ENCODE measurements around the gene IPO8. TPM values are rescaled to one million over a fixed set of nuclear protein-coding genes. Genes with fewer than 3 reads are reported as not detected.

The IPO8 gene
- total RNA-seq, 1 donor from 2014 or later, result 51.4 TPM

DNA sequence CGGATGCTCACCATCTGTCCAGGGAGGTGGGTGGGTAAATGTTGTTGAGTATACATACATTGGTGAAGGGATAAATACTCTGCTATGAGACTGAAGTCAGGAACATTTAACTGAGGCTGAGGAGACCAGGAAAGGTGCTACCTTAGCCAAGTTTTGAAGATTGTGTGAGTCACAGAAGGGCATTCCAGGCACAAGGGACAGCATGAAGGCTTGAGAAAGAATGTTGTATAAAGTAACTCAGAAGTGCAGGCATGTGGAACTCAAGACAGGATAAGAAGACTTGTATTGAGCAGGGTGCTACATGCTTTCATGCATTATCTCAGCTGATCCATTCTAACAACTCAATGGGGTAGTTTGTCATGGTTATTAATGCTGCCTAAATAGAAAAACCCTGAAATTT, 112.7 kb downstream of the IPO8 start:
- no peak for DNase-seq (ENCODE audit: extremely low spot score, unreplicated experiment)
- no peaks in the 10 kb centered on the region for H3K9me3 Mint-ChIP-seq (ENCODE audit: unreplicated experiment)
- H3K27ac Mint-ChIP-seq (ENCODE audit: unreplicated experiment), result no peak overlapping the region
- TF ChIP-seq, protein P1, sequence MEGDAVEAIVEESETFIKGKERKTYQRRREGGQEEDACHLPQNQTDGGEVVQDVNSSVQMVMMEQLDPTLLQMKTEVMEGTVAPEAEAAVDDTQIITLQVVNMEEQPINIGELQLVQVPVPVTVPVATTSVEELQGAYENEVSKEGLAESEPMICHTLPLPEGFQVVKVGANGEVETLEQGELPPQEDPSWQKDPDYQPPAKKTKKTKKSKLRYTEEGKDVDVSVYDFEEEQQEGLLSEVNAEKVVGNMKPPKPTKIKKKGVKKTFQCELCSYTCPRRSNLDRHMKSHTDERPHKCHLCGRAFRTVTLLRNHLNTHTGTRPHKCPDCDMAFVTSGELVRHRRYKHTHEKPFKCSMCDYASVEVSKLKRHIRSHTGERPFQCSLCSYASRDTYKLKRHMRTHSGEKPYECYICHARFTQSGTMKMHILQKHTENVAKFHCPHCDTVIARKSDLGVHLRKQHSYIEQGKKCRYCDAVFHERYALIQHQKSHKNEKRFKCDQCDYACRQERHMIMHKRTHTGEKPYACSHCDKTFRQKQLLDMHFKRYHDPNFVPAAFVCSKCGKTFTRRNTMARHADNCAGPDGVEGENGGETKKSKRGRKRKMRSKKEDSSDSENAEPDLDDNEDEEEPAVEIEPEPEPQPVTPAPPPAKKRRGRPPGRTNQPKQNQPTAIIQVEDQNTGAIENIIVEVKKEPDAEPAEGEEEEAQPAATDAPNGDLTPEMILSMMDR (IDR thresholded peaks at IDR 0.05), result no peak
- H3K4me3 Mint-ChIP-seq (ENCODE audit: unreplicated experiment), result no peak overlapping the region
- H3K36me3 Mint-ChIP-seq (ENCODE audit: unreplicated experiment), result peaks cover 1% of the 10 kb centered on the region
- H3K4me1 Mint-ChIP-seq (ENCODE audit: unreplicated experiment), result peaks cover 3% of the 10 kb centered on the region
- no peaks in the 10 kb centered on the region for H3K27me3 Mint-ChIP-seq (ENCODE audit: unreplicated experiment)

DNA sequence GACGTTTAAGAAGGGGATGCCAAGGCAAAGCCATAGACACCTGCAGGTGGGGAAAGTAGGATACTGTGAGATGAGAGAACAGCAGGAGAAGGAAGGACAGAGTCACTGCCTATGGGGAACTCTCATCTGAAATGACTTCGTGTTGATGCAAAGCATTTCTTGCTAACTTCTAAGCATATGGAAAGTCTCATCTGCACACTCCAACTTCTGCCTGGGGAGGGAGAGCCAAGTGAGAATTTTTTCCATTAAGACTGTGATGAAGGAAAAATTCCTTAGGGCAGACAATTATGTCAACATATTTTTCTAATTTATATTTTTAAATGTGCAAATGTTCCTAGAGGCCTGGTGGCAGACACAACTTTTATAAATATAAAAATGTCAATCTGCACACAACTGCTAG, 115.3 kb downstream of the IPO8 start:
- no peak for DNase-seq (ENCODE audit: extremely low spot score, unreplicated experiment)
- Mint-ChIP-seq H3K4me1 (ENCODE audit: unreplicated experiment) (peaks cover 3% of the 10 kb centered on the region), H3K27ac (ENCODE audit: unreplicated experiment) (no peak overlapping the region), H3K9me3 (ENCODE audit: unreplicated experiment) (no peaks in the 10 kb centered on the region), H3K36me3 (ENCODE audit: unreplicated experiment) (peaks cover 1% of the 10 kb centered on the region), H3K4me3 (ENCODE audit: unreplicated experiment) (no peak overlapping the region), H3K27me3 (ENCODE audit: unreplicated experiment) (no peaks in the 10 kb centered on the region)
- TF ChIP-seq, protein P1 (IDR thresholded peaks at IDR 0.05), result no peak

Other genes starting within 250 kb of the IPO8 start
- gene CAPRIN2, start 59.1 kb upstream of the IPO8 start, total RNA-seq, result 31.2 and 35.8 TPM in 2 replicates
- gene TSPAN11, start 230.9 kb upstream of the IPO8 start, total RNA-seq, result 8.4 and 9.2 TPM in 2 replicates

All from osteocyte (in vitro differentiated cells).